ENCODE data around the gene DENND4B.

Gene DENND4B

DNA sequence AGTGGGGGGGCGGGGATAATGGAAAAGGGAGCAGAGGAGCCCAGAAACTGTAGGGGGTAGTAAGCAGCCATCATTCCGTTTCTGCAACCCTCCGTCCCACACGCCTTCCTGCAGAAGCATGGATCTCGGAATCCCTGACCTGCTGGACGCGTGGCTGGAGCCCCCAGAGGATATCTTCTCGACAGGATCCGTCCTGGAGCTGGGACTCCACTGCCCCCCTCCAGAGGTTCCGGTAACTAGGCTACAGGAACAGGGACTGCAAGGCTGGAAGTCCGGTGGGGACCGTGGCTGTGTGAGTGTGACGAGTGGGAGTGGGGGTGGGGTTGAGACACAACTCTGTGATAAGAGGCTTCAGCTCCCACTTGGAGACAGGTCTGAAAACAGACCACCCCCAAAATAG, 21.9 kb upstream of the DENND4B start:
- Histone ChIP-seq H3K9me3 (ENCODE audit: insufficient read depth, low read length) (no peaks in the 10 kb centered on the region), H3K79me2 (ENCODE audit: insufficient read depth, low read length) (peaks cover 16% of the 10 kb centered on the region; the same call in 1 of the 2 replicates), H3K4me3 (ENCODE audit: insufficient read depth, low read length, poor library complexity, severe bottlenecking) (peak overlapping the region; percentile 64), H2AFZ (ENCODE audit: low read depth, low read length, severe bottlenecking) (no peak overlapping the region), H4K20me1 (ENCODE audit: low read depth, low read length) (no peaks in the 10 kb centered on the region), H3K27ac (ENCODE audit: low read depth, low read length) (no peak overlapping the region), H3K9me2 (replicated peaks; ENCODE audit: insufficient read depth, low read length) (no peaks in the 10 kb centered on the region), H3K27me3 (ENCODE audit: low read length) (no peaks in the 10 kb centered on the region), H3K9ac (ENCODE audit: low read length) (peak overlapping the region; percentile 83), H3K36me3 (ENCODE audit: low read length) (no peaks in the 10 kb centered on the region), H3F3A (ENCODE audit: insufficient read depth) (peaks cover 18% of the 10 kb centered on the region), H3K4me2 (ENCODE audit: low read depth, low read length, poor library complexity, severe bottlenecking) (peak overlapping the region; percentile 77)
- TF ChIP-seq EZH2phosphoT487 (conservative IDR thresholded peaks at IDR 0.05; ENCODE audit: low read length) = no peak
- TF ChIP-seq, protein P1, sequence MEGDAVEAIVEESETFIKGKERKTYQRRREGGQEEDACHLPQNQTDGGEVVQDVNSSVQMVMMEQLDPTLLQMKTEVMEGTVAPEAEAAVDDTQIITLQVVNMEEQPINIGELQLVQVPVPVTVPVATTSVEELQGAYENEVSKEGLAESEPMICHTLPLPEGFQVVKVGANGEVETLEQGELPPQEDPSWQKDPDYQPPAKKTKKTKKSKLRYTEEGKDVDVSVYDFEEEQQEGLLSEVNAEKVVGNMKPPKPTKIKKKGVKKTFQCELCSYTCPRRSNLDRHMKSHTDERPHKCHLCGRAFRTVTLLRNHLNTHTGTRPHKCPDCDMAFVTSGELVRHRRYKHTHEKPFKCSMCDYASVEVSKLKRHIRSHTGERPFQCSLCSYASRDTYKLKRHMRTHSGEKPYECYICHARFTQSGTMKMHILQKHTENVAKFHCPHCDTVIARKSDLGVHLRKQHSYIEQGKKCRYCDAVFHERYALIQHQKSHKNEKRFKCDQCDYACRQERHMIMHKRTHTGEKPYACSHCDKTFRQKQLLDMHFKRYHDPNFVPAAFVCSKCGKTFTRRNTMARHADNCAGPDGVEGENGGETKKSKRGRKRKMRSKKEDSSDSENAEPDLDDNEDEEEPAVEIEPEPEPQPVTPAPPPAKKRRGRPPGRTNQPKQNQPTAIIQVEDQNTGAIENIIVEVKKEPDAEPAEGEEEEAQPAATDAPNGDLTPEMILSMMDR (IDR thresholded peaks at IDR 0.05; ENCODE audit: insufficient read depth, low read length, poor library complexity, severe bottlenecking) = no peak

DNA sequence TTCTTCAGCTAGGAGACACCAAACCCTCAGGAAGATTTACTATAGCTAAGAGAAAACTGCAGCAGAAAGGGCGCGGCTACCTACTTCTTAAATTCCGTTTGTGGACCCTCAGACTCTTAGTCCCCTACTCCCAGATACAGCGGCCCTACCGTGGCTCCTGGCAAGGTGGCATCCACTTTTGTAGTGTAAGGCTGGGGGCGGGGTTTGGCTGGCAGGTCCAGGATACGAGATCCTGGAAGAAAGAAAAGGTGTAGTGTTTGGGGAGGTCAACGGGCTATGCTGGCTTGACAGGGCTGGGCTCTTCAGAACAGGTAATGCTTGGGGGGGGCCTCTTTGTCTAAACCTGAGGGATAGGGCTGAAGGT, 21.5 kb upstream of the DENND4B start:
- peak overlapping the region; percentile 64 for H2AFZ ChIP-seq (ENCODE audit: low read depth, low read length, severe bottlenecking)

GRCh38 chr1:153967107-153967999, 20.8 kb upstream of the DENND4B start, which contains the start of gene CREB3L4:
Gene CREB3L4 (plus strand): TSS chr1:153967902. CDS start chr1:153968526, 624 bp downstream.
- H2AFZ ChIP-seq (ENCODE audit: low read depth, low read length, severe bottlenecking) = peak within 1 kb of the TSS; percentile 64
- peaks cover 25% of the 10 kb centered on the region for H3F3A ChIP-seq (ENCODE audit: insufficient read depth)
- H3K4me3 ChIP-seq (ENCODE audit: insufficient read depth, low read length, poor library complexity, severe bottlenecking) = peak within 1 kb of the TSS; percentile 64
- H3K27me3 ChIP-seq (ENCODE audit: low read length) = no peaks in the 10 kb centered on the region
- peaks cover 25% of the 10 kb centered on the region; the same call in 1 of the 2 replicates for H3K79me2 ChIP-seq (ENCODE audit: insufficient read depth, low read length)
- peak within 1 kb of the TSS; percentile 91 for H3K27ac ChIP-seq (ENCODE audit: low read depth, low read length)
- H3K9me3 ChIP-seq (ENCODE audit: insufficient read depth, low read length) = no peaks in the 10 kb centered on the region
- TF ChIP-seq, protein P1 (IDR thresholded peaks at IDR 0.05; ENCODE audit: insufficient read depth, low read length, poor library complexity, severe bottlenecking) = peak; percentile 13
- TF ChIP-seq EZH2phosphoT487 (conservative IDR thresholded peaks at IDR 0.05; ENCODE audit: low read length) = no peak
- H3K9me2 ChIP-seq (replicated peaks; ENCODE audit: insufficient read depth, low read length) = no peaks in the 10 kb centered on the region
- peak within 1 kb of the TSS; percentile 77 for H3K4me2 ChIP-seq (ENCODE audit: low read depth, low read length, poor library complexity, severe bottlenecking)
- no peaks in the 10 kb centered on the region for H3K36me3 ChIP-seq (ENCODE audit: low read length)
- peak within 1 kb of the TSS; percentile 83 for H3K9ac ChIP-seq (ENCODE audit: low read length)
- H4K20me1 ChIP-seq (ENCODE audit: low read depth, low read length) = no peaks in the 10 kb centered on the region

More for the DNA sequence above, 21.5 kb upstream of the DENND4B start:
- Histone ChIP-seq H3K27ac (ENCODE audit: low read depth, low read length) (peak overlapping the region; percentile 91), H3K4me3 (ENCODE audit: insufficient read depth, low read length, poor library complexity, severe bottlenecking) (peak overlapping the region; percentile 64), H3K36me3 (ENCODE audit: low read length) (no peaks in the 10 kb centered on the region), H3K9me3 (ENCODE audit: insufficient read depth, low read length) (no peaks in the 10 kb centered on the region), H3K27me3 (ENCODE audit: low read length) (no peaks in the 10 kb centered on the region), H3K79me2 (ENCODE audit: insufficient read depth, low read length) (peaks cover 19% of the 10 kb centered on the region; the same call in 1 of the 2 replicates), H3K9ac (ENCODE audit: low read length) (peak overlapping the region; percentile 83), H3K9me2 (replicated peaks; ENCODE audit: insufficient read depth, low read length) (no peaks in the 10 kb centered on the region), H3F3A (ENCODE audit: insufficient read depth) (peaks cover 19% of the 10 kb centered on the region), H4K20me1 (ENCODE audit: low read depth, low read length) (no peaks in the 10 kb centered on the region), H3K4me2 (ENCODE audit: low read depth, low read length, poor library complexity, severe bottlenecking) (peak overlapping the region; percentile 77)
- TF ChIP-seq, protein P1 (IDR thresholded peaks at IDR 0.05; ENCODE audit: insufficient read depth, low read length, poor library complexity, severe bottlenecking) = no peak
- no peak for TF ChIP-seq EZH2phosphoT487 (conservative IDR thresholded peaks at IDR 0.05; ENCODE audit: low read length)

All from SU-DHL-6 (cell line).